ENCODE results near the gene ARL4D.

The ARL4D gene

DNA sequence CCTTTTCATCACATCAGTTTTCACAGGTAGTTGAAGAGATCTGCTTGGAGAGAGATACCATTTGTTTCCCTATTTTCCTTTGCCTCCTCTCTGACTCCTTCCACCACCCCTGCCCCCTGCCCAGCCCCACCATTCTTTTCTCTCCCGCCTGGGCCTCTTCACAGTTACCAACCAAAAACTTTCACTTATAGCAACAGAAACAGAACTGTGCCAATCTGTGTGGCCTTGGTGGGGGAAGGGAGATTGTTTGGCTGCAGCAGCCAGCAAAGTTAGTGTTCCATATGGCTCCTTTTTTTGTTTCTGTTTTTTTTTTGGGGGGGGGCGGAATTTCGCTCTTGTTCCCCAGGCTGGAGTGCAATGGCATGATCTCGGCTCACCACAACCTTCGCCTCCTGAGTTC is 17.2 kb upstream of the ARL4D start:
- TF ChIP-seq GATA3 (IDR thresholded peaks at IDR 0.05; ENCODE audit: low read depth, low read length), result no peak
- no peak for TF ChIP-seq GATA2 (IDR thresholded peaks at IDR 0.05; ENCODE audit: low read depth, low read length)

DNA sequence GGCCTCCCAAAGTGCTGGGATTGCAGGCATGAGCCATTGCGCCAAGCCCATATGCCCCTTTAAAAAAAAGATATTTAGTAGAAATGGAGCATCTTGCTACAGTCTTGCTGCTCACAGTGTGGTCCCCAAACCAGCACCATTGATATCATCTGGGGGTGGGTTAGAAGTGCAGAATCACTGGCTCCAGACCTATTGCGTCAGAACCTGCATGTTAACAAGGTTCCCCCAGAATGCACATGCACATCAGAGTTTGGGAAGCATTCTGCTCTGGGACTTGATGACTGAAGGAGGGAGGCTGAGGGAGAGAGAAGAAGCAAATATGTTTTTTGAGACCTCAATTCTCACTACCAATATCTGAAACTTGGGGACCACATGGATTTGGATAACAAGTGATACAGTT is 16.0 kb upstream of the ARL4D start:
- no peak for TF ChIP-seq GATA2 (IDR thresholded peaks at IDR 0.05; ENCODE audit: low read depth, low read length)
- TF ChIP-seq GATA3 (IDR thresholded peaks at IDR 0.05; ENCODE audit: low read depth, low read length), result no peak

DNA sequence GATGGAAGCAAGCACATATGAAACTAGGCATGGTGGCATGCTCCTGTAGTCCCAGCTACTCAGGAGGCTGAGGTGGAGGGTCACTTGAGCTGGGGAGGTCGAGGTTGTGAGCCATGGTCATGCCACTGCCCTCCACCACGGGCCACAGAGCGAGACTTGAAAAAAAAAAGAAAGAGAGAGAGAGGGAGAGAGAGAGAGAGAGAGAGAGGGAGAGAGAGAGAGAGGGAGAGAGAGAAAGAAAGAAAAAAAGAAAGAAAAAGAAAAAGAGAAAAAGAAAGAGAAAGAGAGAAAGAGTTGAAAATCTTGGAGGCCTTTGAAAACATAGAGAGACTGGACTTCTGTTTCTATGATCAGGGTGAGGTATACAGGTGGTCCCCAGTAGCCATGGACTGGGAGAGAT is 15.4 kb upstream of the ARL4D start:
- TF ChIP-seq GATA3 (IDR thresholded peaks at IDR 0.05; ENCODE audit: low read depth, low read length), result no peak
- TF ChIP-seq GATA2 (IDR thresholded peaks at IDR 0.05; ENCODE audit: low read depth, low read length), result no peak

DNA sequence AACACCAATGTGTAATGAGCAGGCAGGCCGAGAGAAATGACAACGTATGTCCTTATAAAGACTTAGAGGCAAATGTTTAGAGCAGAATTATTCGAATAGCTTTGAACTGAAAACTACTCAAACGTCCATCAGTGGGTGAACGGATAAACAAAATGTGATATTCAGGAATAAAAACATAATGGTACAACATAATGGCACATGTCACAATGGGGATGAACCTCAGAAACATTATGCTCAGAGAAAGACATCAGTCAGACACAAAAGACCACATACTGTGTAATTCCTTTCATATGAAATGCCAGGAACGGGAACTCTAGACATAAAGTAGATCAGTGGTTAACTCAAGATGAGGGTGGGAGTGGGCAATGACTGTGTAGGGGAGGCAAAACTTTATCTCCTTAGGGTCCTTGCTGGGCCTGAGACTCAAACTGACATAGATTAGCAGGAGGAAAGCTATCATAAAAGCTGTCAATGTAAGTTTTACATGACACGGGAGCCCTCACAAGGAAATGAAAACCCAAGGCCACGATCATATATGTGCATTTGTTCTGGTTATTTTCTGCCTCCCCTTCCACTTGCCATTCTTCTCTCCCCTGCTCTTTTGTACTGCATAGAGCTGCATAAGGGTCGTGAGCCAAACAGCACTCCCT is 14.8 kb upstream of the ARL4D start:
- no peak for TF ChIP-seq GATA2 (IDR thresholded peaks at IDR 0.05; ENCODE audit: low read depth, low read length)
- no peak for TF ChIP-seq GATA3 (IDR thresholded peaks at IDR 0.05; ENCODE audit: low read depth, low read length)

DNA sequence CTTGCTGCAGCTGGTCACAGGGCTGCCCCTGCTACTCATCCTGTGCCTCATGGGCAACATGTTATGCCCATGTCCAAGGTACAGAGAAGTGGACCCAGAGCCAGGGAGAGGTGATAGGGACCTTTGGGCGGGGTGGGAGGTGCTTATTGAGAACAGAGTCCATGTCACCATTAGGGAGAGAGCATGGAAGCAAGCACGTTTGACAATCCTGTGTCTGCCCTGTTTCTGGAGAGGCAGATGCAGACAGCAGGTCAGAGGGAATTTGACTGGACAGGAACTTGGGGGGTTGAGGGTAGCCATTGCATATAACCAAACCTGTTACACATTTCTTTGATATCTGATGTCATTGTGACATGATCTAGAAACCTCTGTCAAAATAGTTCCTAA is 14.3 kb upstream of the ARL4D start:
- TF ChIP-seq GATA2 (IDR thresholded peaks at IDR 0.05; ENCODE audit: low read depth, low read length) (no peak), GATA3 (IDR thresholded peaks at IDR 0.05; ENCODE audit: low read depth, low read length) (no peak)

DNA sequence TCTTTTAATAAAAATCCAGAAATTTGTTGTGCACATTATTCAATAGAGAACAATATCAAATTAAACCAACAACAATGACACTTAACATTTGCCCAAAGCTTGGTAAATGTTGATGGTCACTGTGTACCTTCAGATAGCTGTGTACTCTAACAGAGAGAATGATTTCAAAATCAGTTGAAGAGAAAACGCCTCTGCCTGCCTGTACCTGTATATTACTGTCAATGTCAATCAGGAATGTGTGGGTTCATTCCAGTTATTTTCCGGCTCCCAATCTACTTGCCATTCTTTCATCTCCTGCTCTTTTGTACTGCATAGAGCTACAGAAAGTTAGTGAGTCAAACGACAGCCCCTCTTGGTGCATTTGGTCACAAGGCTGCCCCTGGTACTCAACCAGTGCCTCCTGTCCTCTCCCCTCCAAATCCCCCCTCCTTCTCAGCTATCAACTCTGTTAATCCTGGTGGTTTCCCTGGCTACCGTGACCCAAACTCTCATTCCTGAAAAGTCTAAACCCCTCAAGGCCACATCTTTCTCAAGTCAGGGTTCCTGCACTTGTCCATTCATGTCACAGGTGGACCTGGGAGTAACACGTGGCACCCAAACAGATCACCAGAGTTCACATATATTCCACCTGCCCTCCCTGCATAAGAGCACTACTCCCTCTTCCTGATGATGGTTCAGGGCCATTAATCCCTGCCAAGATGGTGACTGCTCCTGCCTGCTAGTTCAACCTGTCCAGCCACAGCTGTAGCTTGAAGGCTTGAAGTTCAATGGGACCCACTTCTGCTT is 13.6 kb upstream of the ARL4D start:
- no peak for TF ChIP-seq GATA3 (IDR thresholded peaks at IDR 0.05; ENCODE audit: low read depth, low read length)
- no peak for TF ChIP-seq GATA2 (IDR thresholded peaks at IDR 0.05; ENCODE audit: low read depth, low read length)

DNA sequence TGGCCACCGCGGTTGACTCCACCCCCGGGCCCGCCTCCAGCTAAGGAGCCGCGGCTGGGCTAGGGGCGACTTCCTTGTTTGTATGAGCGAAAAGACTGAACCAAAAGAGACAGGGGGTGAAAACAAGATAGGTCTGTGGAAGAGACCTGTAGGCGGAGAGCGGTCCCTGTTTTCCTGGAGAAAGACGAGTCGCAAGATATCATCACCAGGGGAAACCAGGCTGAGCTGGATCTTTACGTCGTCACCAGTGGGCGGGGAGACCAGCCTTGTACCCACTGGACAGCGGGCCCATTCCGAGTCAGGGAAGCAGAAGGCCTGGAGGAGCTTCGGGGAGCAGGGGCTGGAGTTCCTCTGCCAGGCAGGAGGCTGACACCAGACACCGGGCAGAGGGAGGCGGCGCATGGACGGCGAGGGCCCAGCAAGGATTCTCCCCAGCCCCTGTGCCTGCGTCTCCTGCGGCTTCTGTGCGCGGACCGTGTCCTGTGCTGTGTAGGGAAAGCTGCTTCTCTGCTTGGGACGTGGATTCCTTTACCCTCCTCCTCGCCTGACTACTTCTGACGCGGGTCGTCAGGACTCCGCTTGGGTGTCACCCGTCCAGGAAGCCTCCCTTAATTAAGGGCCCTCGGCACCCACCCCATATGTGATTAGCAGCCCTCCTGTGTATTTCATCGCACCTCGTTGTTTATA is 10.3 kb upstream of the ARL4D start:
- TF ChIP-seq GATA3 (IDR thresholded peaks at IDR 0.05; ENCODE audit: low read depth, low read length) (no peak), GATA2 (IDR thresholded peaks at IDR 0.05; ENCODE audit: low read depth, low read length) (peak; percentile 72)

DNA sequence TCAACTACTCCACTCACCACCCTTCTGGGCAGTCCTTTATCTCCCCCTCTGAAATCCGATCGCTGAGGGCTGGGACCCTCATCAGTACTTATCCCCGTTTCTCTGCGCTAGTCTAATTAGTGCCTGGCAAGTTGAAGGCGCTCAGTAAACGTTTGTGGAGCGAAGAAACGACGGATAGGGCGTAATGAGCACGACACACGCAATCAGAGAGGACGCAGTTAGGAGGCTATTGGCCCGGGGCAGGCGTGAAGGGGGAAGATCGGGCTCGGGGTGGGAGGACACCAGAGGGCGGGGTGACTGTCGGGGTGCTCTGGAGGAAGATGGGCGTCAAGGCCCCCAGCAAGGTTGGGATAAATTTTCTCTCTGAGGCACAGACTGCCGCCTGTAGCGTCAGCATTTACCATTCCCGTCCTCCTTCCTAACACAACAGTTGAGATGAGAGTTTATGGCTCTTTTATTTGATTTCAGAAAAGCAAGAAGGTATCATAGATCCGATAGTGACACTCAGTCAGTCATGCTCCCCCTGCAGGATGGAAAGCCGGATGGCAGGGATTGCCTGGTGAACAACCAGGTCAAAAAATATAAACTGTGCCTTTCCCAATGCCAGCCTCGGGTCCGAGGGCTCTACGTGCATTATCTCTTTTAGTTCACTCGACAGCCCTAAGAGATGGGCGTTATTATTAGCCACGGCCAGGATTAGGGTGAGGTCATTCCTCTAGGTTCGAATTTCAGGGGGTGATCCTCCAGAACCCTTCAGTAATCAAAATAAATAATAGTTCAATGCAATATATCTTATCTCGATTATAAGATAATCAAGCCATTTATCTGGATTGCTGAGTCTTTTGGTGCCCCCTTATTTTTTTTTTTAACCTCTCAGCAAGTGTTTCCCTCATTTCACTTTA is 9.5 kb upstream of the ARL4D start:
- TF ChIP-seq GATA2 (IDR thresholded peaks at IDR 0.05; ENCODE audit: low read depth, low read length), result no peak

DNA sequence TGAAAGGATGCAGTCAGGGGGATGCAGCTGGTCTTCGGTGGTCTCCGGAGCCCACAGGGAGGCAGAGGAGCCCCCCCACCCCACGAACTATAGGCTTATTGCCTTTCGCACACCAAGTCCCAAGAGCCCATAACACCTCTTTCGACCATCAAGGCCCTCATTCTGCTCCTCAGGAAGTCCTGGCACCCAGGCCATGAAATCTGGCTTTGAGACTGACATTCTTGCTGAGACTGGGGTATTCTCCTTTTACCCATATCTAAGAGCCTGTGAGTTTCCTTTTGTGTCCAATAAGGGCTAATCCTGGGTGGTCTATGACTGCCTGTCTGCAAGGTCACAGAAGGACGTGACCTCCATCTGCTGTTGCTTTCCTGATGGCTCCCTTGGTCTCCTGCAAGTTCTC is 6.4 kb upstream of the ARL4D start:
- no peak for TF ChIP-seq GATA2 (IDR thresholded peaks at IDR 0.05; ENCODE audit: low read depth, low read length)
- TF ChIP-seq GATA3 (IDR thresholded peaks at IDR 0.05; ENCODE audit: low read depth, low read length), result no peak

DNA sequence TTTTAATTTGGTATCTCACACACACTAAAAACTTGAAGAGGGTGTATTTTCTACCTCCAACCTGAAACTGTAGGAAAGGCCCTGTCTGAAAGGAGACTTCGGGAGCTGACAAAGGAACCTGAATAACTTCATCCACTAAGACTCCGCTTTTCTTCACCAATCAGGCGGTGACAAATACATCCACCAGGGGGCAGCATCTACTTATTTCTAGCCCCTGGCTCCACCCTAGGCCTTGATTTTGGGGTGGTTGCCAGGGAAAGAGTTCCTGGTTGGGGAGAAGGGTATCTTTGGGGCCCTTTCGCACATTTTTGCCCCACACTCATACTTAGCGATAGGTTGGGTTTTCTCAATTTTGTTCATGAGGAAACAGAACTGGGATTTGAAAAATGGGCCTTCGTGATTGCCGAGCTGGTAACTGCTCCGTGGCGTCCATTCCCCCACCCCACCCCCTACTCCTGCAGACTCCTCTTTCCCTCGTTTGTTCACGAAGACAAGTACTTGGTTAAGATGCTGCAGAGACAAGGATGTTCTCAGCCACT is 4.8 kb upstream of the ARL4D start:
- TF ChIP-seq GATA3 (IDR thresholded peaks at IDR 0.05; ENCODE audit: low read depth, low read length), result no peak
- no peak for TF ChIP-seq GATA2 (IDR thresholded peaks at IDR 0.05; ENCODE audit: low read depth, low read length)

DNA sequence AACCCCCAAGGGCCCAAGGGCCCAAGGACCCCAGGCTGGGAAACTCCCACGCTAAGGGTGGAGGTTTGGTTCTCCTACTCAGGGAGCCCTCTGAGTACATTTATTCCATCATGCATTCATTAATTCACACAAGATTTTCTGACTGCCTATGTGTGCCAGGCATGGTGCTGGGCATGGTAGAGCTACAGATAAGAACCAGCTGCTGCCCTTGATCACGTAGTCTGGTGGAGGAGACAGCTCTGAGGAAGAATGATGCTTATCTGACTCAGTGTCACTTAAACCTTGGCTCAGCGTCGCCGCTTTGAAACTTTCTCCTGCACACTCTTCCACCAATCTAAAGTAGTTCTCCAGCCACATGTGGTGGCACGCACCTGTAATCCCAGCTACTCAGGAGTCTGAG is 3.6 kb upstream of the ARL4D start:
- TF ChIP-seq GATA3 (IDR thresholded peaks at IDR 0.05; ENCODE audit: low read depth, low read length) (no peak), GATA2 (IDR thresholded peaks at IDR 0.05; ENCODE audit: low read depth, low read length) (no peak)

DNA sequence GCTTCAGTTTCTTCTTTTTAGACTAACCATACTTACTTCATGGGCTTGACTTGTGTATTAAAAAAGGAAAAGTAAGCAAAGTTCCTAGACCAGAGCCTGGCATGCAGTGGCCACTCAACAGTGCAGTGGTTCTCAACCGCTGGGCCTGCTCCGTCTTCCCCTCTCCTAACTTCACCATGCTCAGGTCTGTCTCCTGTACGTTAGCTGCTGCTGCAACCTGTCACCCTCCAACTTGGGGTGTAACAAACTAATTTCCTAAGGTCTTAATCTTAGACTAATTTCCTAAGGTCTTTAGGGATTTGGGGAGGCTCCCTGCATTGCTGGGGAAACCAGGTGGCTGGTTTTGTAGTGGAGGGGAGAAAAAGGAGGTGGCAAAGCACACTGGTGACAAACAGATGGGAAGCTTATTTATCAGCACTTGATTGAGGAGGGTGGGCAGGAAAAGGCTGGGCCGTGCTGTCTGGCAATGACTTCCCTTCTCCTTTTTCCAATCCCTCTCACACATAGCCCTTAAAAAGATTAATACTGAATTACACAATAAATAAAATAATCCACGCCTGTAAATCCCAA is 2.2 kb upstream of the ARL4D start:
- no peak for TF ChIP-seq GATA2 (IDR thresholded peaks at IDR 0.05; ENCODE audit: low read depth, low read length)
- no peak for TF ChIP-seq GATA3 (IDR thresholded peaks at IDR 0.05; ENCODE audit: low read depth, low read length)

DNA sequence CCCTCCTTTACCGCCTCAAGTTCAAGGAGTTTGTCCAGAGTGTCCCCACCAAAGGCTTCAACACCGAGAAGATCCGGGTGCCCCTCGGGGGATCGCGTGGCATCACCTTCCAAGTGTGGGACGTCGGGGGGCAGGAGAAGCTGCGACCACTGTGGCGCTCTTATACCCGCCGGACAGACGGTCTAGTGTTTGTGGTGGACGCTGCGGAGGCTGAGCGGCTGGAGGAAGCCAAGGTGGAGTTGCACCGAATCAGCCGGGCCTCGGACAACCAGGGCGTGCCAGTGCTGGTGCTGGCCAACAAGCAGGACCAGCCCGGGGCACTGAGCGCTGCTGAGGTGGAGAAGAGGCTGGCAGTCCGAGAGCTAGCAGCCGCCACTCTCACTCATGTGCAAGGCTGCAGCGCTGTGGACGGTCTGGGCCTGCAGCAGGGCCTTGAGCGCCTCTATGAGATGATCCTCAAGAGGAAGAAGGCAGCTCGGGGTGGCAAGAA is 1.1 kb downstream of the ARL4D start:
- TF ChIP-seq GATA3 (IDR thresholded peaks at IDR 0.05; ENCODE audit: low read depth, low read length) (no peak), GATA2 (IDR thresholded peaks at IDR 0.05; ENCODE audit: low read depth, low read length) (no peak)

Data from SH-SY5Y (cell line).